Measurements from ENCODE around the gene AP2B1.

GRCh38 chr17:35761601-35762000, 174.5 kb downstream of the AP2B1 start:
- no peak for TF ChIP-seq POLR2A (IDR thresholded peaks at IDR 0.05)
- TF ChIP-seq CTCF (IDR thresholded peaks at IDR 0.05), result no peak
- TF ChIP-seq POLR2AphosphoS5 (IDR thresholded peaks at IDR 0.05), result no peak

All from stomach (tissue), 4 donors.